Measurements from ENCODE around the gene TACR1.

Gene TACR1

GRCh38 chr2:75133621-75134570, 65.4 kb downstream of the TACR1 start:
- Histone ChIP-seq H3K4me3 (ENCODE audit: low read depth, low read length) (no peak overlapping the region), H3K27me3 (no peaks in the 10 kb centered on the region), H3K36me3 (no peaks in the 10 kb centered on the region), H3K4me1 (no peaks in the 10 kb centered on the region), H3K9me3 (no peaks in the 10 kb centered on the region)
- TF ChIP-seq, protein P1, sequence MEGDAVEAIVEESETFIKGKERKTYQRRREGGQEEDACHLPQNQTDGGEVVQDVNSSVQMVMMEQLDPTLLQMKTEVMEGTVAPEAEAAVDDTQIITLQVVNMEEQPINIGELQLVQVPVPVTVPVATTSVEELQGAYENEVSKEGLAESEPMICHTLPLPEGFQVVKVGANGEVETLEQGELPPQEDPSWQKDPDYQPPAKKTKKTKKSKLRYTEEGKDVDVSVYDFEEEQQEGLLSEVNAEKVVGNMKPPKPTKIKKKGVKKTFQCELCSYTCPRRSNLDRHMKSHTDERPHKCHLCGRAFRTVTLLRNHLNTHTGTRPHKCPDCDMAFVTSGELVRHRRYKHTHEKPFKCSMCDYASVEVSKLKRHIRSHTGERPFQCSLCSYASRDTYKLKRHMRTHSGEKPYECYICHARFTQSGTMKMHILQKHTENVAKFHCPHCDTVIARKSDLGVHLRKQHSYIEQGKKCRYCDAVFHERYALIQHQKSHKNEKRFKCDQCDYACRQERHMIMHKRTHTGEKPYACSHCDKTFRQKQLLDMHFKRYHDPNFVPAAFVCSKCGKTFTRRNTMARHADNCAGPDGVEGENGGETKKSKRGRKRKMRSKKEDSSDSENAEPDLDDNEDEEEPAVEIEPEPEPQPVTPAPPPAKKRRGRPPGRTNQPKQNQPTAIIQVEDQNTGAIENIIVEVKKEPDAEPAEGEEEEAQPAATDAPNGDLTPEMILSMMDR (IDR thresholded peaks at IDR 0.05; ENCODE audit: low read depth, low read length): no peak
- DNase-seq: no peak

DNA sequence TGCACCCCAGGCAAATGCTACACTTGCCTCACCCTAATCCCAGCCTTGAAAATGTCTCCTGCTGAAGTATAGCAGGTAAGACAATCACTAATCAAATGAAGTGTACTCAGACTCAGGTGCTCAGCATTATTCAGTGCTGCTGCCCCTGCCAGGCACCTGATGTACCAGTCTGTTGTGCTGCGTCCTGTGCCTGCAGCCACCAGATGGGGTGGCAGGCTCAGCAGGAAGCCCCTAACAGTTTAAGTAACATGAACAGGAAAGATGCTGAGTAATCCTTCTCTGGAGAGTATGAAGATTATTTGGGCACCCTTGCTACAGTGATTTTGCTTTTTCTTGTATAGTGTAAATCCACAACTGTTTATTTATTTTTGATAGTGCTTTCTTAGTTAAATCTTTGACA, 69.1 kb downstream of the TACR1 start:
- no peaks in the 10 kb centered on the region for H3K27me3 ChIP-seq
- H3K4me3 ChIP-seq (ENCODE audit: low read depth, low read length): no peak overlapping the region
- H3K9me3 ChIP-seq: no peaks in the 10 kb centered on the region
- TF ChIP-seq, protein P1 (IDR thresholded peaks at IDR 0.05; ENCODE audit: low read depth, low read length): peak; percentile 14; the same call in 1 of the 2 replicates
- H3K4me1 ChIP-seq: no peaks in the 10 kb centered on the region
- no peaks in the 10 kb centered on the region for H3K36me3 ChIP-seq
- no peak for DNase-seq

GRCh38 chr2:75123876-75124275, 75.4 kb downstream of the TACR1 start:
- DNase-seq: no peak
- Histone ChIP-seq H3K9me3 (no peaks in the 10 kb centered on the region), H3K36me3 (no peaks in the 10 kb centered on the region), H3K27me3 (no peaks in the 10 kb centered on the region), H3K4me1 (no peaks in the 10 kb centered on the region), H3K4me3 (ENCODE audit: low read depth, low read length) (no peak overlapping the region)
- TF ChIP-seq, protein P1 (IDR thresholded peaks at IDR 0.05; ENCODE audit: low read depth, low read length): no peak

DNA sequence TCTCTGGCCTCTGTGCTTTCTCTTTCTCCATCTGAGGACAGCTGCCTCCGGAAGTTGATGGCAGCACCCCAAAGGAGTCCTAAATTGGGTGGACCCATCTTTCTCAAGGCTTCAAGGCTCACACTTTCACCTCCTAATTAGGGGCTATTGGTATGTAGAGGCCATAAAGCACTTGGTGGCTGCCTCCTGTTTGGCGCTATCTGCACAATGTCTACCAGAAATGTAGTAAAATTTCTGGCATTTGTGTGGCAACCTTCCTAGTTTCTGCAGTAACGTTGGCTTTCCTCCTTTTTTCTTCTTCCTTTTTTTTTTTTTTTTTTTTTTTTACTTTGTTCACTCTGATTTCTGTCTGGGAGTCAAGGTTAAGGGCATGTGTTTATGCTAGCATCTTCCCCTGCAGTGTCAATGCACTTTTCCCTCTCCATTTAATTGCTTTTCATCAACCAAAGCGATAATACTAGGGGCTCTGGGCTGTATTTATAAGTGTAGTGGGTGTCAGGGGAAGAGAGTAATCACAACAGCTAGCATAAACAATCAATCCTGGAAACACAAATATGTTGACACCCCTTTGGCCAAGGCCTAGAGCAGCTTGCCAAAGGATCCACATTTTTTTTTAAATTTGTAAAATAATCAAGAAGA, 86.0 kb downstream of the TACR1 start:
- Histone ChIP-seq H3K36me3 (no peaks in the 10 kb centered on the region), H3K4me1 (no peaks in the 10 kb centered on the region), H3K4me3 (ENCODE audit: low read depth, low read length) (no peak overlapping the region), H3K27me3 (no peaks in the 10 kb centered on the region), H3K9me3 (no peaks in the 10 kb centered on the region)
- no peak for DNase-seq
- TF ChIP-seq, protein P1 (IDR thresholded peaks at IDR 0.05; ENCODE audit: low read depth, low read length): no peak

- H3K4me1 ChIP-seq: no peaks in the 10 kb centered on the region
- DNase-seq: no peak
- no peak overlapping the region for H3K4me3 ChIP-seq (ENCODE audit: low read depth, low read length)
- no peaks in the 10 kb centered on the region for H3K9me3 ChIP-seq
- TF ChIP-seq, protein P1 (IDR thresholded peaks at IDR 0.05; ENCODE audit: low read depth, low read length): no peak
- H3K27me3 ChIP-seq: no peaks in the 10 kb centered on the region
- H3K36me3 ChIP-seq: no peaks in the 10 kb centered on the region
Measured at GRCh38 chr2:75108937-75109482, 90.3 kb downstream of the TACR1 start.
